GM18519 (cell line): ENCODE measurements around the gene EFNA4.
"Not testable (repeated sequence)": the region's sequence is repeated elsewhere in the genome, so short reads cannot be mapped to it uniquely, and the experiment has no call there.

Experiments
- ATAC-seq: cut with Tn5 transposase; IDR thresholded peaks from one replicate; pipeline ENCODE4 v1.9.1; 2021; ENCODE audit warnings: mild to moderate bottlenecking, moderate library complexity; ENCODE audit not compliant: unreplicated experiment, low FRiP score

The EFNA4 gene

GRCh38 chr1:155116113-155116764, 52.7 kb downstream of the EFNA4 start:
- ATAC-seq = no peak

DNA sequence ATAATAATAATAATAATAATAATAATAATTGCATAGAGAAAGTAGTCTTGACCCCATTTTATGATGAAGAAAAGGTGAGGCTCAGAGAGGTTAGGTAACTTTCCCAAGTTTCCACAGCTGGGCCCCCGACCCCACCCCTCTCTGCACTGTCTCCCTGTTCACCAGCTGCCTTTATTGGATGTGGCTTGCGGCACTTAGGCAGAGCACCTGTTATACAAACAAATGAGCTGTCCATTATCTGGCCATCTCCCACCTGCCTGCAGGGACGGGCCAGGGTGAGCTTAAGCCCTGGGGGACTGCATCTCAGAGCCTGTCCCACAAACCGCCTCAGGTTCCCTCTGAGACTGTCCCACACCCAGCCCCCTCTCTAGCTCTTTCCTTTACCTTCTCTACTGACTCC, 54.1 kb downstream of the EFNA4 start:
- no peak for ATAC-seq

DNA sequence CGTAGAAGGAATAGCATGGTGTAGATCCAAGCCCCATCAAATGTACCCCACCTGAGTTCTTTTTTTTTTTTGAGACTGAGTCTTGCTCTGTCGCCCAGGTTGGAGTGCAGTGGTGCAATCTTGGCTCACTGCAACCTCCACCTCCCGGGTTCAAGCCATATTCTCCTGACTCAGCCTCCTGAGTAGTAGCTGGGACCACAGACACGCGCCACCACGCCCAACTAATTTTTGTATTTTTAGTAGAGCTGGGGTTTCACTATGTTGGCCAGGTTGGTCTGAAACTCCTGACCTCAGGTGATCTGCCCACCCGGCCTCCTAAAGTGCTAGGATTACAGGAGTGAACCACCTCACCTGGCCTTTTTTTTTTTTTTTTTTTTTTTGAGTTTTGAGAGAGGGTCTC, 54.5 kb downstream of the EFNA4 start:
- ATAC-seq = not testable (repeated sequence)
